GM13976 (cell line): ENCODE data around the gene CDC25C.
"Not testable (repeated sequence)": the region's sequence is repeated elsewhere in the genome, so short reads cannot be mapped to it uniquely, and the experiment has no call there.

Experiments used
- DNase-seq: peaks from one replicate; pipeline ENCODE4 v3.0.0; 2012; ENCODE audit warnings: low spot score
- in situ Hi-C: fragments of 300-500 bp; cut with MboI; formaldehyde crosslinking; loops from one replicate; pipeline ENCODE4 v1.12.0; 2022; ENCODE audit warnings: low sequenced_read_pairs, mixed read lengths, inconsistent platforms; ENCODE audit not compliant: unreplicated experiment
- TF ChIP-seq, protein P1 (sequence below): IDR thresholded peaks from 2 replicates; pipeline ENCODE4 v1.5.1; 2012; ENCODE audit warnings: borderline replicate concordance, mild to moderate bottlenecking; ENCODE audit not compliant: insufficient read depth; ENCODE audit errors: extremely low read depth, missing control alignments, control extremely low read depth

CDC25C gene

DNA sequence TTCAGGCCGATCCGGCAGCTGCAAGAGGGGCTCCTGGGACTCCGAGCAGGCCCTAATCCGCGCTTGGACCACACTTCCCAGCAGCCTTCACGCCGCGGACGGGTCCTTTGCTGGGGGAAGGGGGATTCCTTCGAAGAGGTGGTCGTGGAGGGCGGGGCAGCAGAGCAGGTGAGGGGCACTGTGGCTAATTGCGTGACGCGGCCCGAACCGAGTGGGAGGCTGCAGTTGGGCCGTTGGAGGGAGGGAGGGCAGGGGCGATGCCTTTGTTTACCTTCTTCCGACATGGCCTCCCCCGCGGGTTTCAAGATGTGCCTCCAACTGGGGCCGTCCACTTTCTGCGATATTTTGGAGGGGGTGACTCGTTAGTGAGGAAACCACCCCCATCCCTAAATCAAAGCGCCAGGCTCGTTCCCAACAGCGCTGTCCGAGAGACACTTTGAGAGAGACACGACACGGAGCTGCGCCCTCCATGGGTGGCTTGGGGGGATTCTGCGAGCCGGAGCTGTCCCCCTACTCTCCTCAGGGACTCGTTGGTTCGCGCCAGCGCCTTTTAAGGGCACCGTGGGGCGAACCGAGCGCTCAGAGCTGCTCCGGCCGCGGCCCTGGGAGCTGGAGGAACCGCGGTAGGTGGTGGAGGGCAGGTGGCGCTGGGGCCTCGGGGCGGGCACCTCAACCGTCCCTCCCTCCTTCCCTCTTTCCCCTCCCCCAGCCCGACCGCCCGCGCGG is 6.2 kb upstream of the CDC25C start, which contains the start of gene FAM53C:
Gene FAM53C (plus strand): TSS at position 582 of the 726 bp plus-strand sequence. CDS start 3,070 bp downstream, outside the sequence.
- TF ChIP-seq, protein P1, sequence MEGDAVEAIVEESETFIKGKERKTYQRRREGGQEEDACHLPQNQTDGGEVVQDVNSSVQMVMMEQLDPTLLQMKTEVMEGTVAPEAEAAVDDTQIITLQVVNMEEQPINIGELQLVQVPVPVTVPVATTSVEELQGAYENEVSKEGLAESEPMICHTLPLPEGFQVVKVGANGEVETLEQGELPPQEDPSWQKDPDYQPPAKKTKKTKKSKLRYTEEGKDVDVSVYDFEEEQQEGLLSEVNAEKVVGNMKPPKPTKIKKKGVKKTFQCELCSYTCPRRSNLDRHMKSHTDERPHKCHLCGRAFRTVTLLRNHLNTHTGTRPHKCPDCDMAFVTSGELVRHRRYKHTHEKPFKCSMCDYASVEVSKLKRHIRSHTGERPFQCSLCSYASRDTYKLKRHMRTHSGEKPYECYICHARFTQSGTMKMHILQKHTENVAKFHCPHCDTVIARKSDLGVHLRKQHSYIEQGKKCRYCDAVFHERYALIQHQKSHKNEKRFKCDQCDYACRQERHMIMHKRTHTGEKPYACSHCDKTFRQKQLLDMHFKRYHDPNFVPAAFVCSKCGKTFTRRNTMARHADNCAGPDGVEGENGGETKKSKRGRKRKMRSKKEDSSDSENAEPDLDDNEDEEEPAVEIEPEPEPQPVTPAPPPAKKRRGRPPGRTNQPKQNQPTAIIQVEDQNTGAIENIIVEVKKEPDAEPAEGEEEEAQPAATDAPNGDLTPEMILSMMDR: no peak
- in situ Hi-C loops: no loop called here
- peak; percentile 92 for DNase-seq

DNA sequence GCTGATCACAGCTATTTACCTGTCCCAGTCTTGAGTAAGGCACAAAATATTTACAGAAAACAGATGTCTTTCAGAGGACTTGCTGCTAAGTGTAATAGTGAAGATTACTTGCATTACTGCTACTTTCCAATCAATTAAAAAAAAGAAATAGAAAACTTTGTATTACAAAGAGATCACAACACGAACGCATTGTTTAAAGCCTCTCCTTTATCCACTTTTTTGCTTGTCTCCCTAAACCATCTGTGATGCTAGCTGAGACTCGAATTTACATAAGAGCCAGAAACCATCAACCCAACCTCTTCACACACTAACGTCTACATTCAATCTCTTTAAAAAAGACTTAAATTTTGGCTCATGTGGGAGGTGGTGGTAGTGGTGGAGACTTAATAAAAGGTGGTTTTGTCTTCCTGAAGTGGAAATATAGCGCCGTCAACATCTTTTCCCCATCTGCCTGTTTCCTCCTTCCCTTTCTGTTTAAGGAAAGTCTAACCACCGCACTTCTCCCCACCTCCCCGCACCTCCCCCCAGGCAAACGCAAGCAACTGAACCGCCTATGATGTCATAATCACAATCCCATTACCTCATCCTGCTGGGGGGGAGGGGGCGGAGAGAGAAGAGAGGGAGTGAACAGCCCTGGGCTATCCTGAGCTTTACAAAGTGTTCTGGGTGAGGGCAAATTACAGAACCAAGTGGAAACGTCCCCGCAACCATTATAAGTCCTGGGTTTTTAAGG is 5.5 kb upstream of the CDC25C start:
- DNase-seq: no peak
- TF ChIP-seq, protein P1: no peak
- in situ Hi-C loops: no loop called here

DNA sequence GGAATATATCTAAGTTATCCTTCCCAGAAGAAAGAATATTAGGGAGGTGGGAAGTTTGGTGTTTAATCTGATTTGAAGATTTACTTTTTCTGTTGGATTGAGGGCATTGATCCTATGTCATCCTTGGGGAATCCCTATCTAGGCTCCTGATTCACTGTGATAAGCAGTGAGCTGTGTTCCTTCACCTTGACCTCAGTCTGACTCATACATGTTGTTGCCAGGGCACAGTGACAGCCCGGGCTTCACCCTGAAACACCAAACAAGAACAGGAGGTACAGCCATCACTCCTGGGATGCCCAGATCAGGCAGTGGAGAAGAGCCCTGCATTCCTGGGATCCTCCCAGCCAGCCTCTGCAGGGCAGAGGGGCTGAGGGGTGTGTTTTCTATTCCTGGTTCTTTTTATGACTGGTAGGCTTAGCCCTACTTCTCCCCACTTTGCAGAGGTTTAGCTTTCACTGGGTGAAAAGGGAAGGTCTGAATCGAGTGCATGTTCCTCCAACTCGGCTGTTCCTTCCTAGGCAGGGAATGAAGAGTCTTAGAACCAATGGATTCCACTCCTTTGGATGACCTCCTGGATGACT is 3.4 kb upstream of the CDC25C start:
- no peak for DNase-seq

DNA sequence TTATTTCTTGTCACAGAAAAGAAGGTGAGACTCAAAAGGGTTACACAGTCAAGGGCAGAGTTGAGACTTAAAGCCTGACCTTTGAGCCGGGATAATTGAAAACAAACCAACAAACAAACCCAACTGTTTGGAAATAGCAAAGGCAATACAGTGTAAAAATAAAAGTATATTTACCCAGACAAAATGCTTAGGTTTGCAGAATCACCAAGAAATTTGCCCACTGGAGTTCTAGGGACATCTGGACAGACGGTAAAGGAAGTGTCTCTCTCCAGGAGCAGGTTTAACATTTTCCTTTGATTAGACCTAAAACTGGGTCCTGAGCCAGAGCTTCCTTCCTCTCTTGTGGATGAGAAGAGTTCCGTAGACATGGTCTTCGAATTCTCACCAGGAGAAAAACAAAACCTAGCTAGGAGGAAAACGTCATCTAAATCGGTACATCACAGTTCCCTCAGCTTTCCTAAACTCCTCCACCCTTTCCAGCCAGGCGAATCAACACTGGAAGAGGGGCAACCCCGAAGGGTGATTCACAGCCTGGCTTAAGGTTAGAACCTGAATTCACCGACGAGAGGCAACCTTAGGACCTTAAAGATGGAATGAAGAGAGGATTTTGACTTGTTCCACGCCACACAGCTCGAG is 673 bp downstream of the CDC25C start:
- in situ Hi-C loops: no loop called here
- TF ChIP-seq, protein P1: no peak
- no peak for DNase-seq

More for the DNA sequence above, 3.4 kb upstream of the CDC25C start:
- TF ChIP-seq, protein P1: no peak
- in situ Hi-C loops: no loop called here

DNA sequence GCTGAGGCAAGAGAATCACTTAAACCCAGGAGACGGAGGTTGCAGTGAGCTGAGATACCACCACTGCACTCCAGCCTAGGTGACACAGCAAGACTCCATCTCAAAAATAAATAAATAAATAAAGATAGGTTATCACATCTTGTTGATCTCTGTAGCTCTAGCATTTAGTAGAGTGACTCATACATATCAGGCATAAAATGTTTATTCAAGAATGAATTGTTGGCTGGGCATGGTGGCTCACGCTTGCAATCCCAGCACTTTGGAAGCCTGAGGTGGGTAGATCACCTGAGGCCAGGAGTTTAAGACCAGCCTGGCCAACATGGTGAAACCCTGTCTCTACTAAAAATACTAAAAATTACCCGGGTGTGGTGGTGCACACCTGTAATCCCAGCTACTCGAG is 13.4 kb downstream of the CDC25C start:
- in situ Hi-C loops, DNase-seq: not testable (repeated sequence)

DNA sequence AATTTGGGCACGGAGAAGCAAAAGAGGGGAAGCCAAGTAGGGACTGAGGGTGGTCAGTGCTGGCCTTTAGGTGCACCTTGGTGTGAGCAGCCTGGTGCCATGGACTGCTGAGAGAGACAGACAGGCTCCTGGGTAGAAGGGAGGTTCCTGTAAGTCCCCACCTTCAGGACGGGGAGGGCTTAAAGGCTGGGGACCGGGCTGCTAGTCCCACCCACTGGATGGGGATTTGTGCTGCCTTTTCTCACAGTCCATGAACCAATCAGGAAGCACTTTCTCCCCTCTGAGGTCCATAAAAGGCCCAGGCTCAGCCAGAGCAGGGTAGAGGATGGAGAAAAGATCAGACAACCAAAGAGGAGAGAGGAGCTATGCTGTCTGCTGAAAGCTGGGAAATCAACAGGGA is 15.2 kb downstream of the CDC25C start:
- in situ Hi-C loops: no loop called here
- DNase-seq: no peak
- TF ChIP-seq, protein P1: no peak

DNA sequence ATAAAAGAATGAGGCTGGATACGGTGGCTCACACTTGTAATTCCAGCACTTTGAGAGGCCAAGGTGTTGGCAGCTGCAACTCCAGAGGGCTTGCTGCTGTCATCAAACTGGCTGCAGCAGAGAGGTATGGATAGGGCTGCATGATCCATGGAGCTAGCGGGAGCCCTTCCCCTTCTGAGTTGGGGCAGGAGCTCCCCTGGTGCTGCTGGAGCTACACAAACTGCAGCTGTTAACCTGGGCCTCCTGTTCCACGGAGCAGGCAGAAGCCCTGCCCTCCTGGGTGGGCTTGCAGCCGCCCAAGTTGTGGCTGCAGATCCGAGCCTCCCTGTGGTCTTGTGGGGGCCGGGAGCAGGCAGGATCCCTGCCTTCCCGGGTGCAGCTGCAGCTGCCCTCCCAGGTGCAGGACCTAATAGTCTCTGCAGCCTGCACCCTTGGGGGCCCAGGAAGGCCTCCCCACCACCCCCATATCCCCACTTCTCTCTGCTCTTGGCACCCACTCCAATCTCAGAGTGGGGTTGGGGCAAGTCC is 15.8 kb downstream of the CDC25C start:
- in situ Hi-C loops: no loop called here

More for the DNA sequence above, 15.8 kb downstream of the CDC25C start:
- DNase-seq: no peak
- TF ChIP-seq, protein P1: no peak
